OCI-LY1 (cell line): ENCODE results near the gene RPL19.

ENCODE experiments used
- H2AFZ ChIP-seq: fragments of 200-600 bp; sonication (generic), shearing (Covaris generic); 2 replicates; pipeline ENCODE4 v1.6.0; 2014; ENCODE audit warnings: antibody characterized with exemption, mild to moderate bottlenecking, low read length
- H3F3A ChIP-seq: fragments of 200-600 bp; sonication (generic), shearing (Covaris generic); 2 replicates; pipeline ENCODE4 v1.6.0; 2014; ENCODE audit warnings: mild to moderate bottlenecking, antibody characterized with exemption, low read length, moderate library complexity; ENCODE audit not compliant: insufficient read depth
- H3K27ac ChIP-seq: fragments of 200-600 bp; sonication (generic); 2 replicates; pipeline ENCODE4 v1.5.1; 2014; ENCODE audit warnings: low read length, mixed run types, mild to moderate bottlenecking, low read depth; ENCODE audit not compliant: poor library complexity, severe bottlenecking
- H3K27me3 ChIP-seq: fragments of 200-600 bp; sonication (generic); 2 replicates; pipeline ENCODE4 v1.6.0; 2014; ENCODE audit warnings: antibody characterized with exemption, mild to moderate bottlenecking, low read length, moderate library complexity; ENCODE audit not compliant: insufficient read depth
- H3K36me3 ChIP-seq: fragments of 200-600 bp; sonication (generic); 2 replicates; pipeline ENCODE4 v1.6.1; 2014; ENCODE audit warnings: mild to moderate bottlenecking, antibody characterized with exemption, low read length, moderate library complexity, mixed read lengths; ENCODE audit not compliant: insufficient read depth
- H3K4me1 ChIP-seq: fragments of 200-600 bp; sonication (generic); 2 replicates; pipeline ENCODE4 v1.5.1; 2014; ENCODE audit warnings: mild to moderate bottlenecking, low read length, moderate library complexity; ENCODE audit not compliant: insufficient read depth, severe bottlenecking
- H3K4me2 ChIP-seq: fragments of 200-600 bp; sonication (generic), shearing (Covaris generic); 2 replicates; pipeline ENCODE4 v1.6.1; 2014; ENCODE audit warnings: low read length
- H3K4me3 ChIP-seq: fragments of 200-600 bp; sonication (generic); 2 replicates; pipeline ENCODE4 v1.5.1; 2014; ENCODE audit warnings: low read length, low read depth, mild to moderate bottlenecking, mixed read lengths; ENCODE audit not compliant: poor library complexity, severe bottlenecking
- H3K79me2 ChIP-seq: fragments of 200-600 bp; shearing (Covaris generic); 2 replicates; pipeline ENCODE4 v1.6.1; 2016; ENCODE audit warnings: mixed run types, low read length, mixed read lengths; ENCODE audit not compliant: insufficient read depth
- H3K9ac ChIP-seq: fragments of 200-600 bp; sonication (generic), shearing (Covaris generic); 2 replicates; pipeline ENCODE4 v1.6.1; 2014; ENCODE audit warnings: mild to moderate bottlenecking, low read length, mixed read lengths
- H3K9me2 ChIP-seq: fragments of 200-600 bp; sonication (generic), shearing (Covaris generic); 2 replicates; pipeline ENCODE4 v1.6.1; 2014; ENCODE audit warnings: low read depth, mild to moderate bottlenecking, low read length, mixed read lengths
- H3K9me3 ChIP-seq: fragments of 200-600 bp; shearing (Covaris generic); 2 replicates; pipeline ENCODE4 v1.6.1; 2014; ENCODE audit warnings: low read length, mixed read lengths
- H4K20me1 ChIP-seq: fragments of 200-600 bp; sonication (generic), shearing (Covaris generic); 2 replicates; pipeline ENCODE4 v1.6.0; 2016; ENCODE audit warnings: mild to moderate bottlenecking, low read length; ENCODE audit not compliant: insufficient read depth
- CTCF ChIP-seq: fragments of 200-600 bp; sonication (generic), shearing (Covaris generic); IDR thresholded peaks from 2 replicates; pipeline ENCODE4 v1.5.1; 2017; ENCODE audit warnings: mild to moderate bottlenecking, antibody characterized with exemption, low read length, moderate library complexity, mixed read lengths
- EZH2 ChIP-seq: fragments of 200-600 bp; sonication (generic), shearing (Covaris generic); IDR thresholded peaks from 2 replicates; pipeline ENCODE4 v1.8.0; 2017; ENCODE audit warnings: borderline replicate concordance, mixed run types, mild to moderate bottlenecking, antibody characterized with exemption, low read length, moderate library complexity, mixed read lengths

Gene RPL19

GRCh38 chr17:39171933-39172332, 28.1 kb upstream of the RPL19 start:
- Histone ChIP-seq H3K4me3 (no peak overlapping the region), H2AFZ (no peak overlapping the region), H3K27ac (no peak overlapping the region), H3K9me2 (no peaks in the 10 kb centered on the region), H3K9me3 (no peaks in the 10 kb centered on the region), H3K9ac (no peak overlapping the region), H3K27me3 (no peaks in the 10 kb centered on the region), H3K79me2 (no peaks in the 10 kb centered on the region), H4K20me1 (no peaks in the 10 kb centered on the region), H3F3A (no peaks in the 10 kb centered on the region), H3K4me2 (no peak overlapping the region), H3K4me1 (peaks cover 11% of the 10 kb centered on the region), H3K36me3 (peaks cover 15% of the 10 kb centered on the region)
- no peak for TF ChIP-seq CTCF

GRCh38 chr17:39173080-39173479, 27.0 kb upstream of the RPL19 start:
- Histone ChIP-seq H3K79me2 (no peaks in the 10 kb centered on the region), H3K27me3 (no peaks in the 10 kb centered on the region), H3K27ac (no peak overlapping the region), H4K20me1 (no peaks in the 10 kb centered on the region), H3K36me3 (peaks cover 26% of the 10 kb centered on the region), H3F3A (no peaks in the 10 kb centered on the region), H3K9me3 (no peaks in the 10 kb centered on the region), H3K9ac (no peak overlapping the region), H3K9me2 (no peaks in the 10 kb centered on the region), H3K4me2 (no peak overlapping the region), H3K4me1 (peaks cover 11% of the 10 kb centered on the region), H3K4me3 (no peak overlapping the region), H2AFZ (no peak overlapping the region)
- no peak for TF ChIP-seq EZH2
- no peak for TF ChIP-seq CTCF

GRCh38 chr17:39173526-39174274, 26.4 kb upstream of the RPL19 start:
- Histone ChIP-seq H3K36me3 (peaks cover 31% of the 10 kb centered on the region), H3K4me2 (no peak overlapping the region), H3K27me3 (no peaks in the 10 kb centered on the region), H3K27ac (no peak overlapping the region), H3K9ac (no peak overlapping the region), H2AFZ (no peak overlapping the region), H3K9me2 (no peaks in the 10 kb centered on the region), H3F3A (no peaks in the 10 kb centered on the region; the same call in 1 of the 2 replicates), H3K79me2 (no peaks in the 10 kb centered on the region), H3K4me1 (peaks cover 11% of the 10 kb centered on the region), H4K20me1 (no peaks in the 10 kb centered on the region), H3K4me3 (no peak overlapping the region), H3K9me3 (no peaks in the 10 kb centered on the region)
- no peak for TF ChIP-seq CTCF
- TF ChIP-seq EZH2: no peak
